ENCODE results near the gene GOLIM4. TPM values are rescaled to one million over a fixed set of nuclear protein-coding genes. Genes with fewer than 3 reads are reported as not detected.
A peak's percentile ranks its signal among the peaks of the same experiment; 100 is the strongest.

The GOLIM4 gene
- total and polyA plus RNA-seq, 2 of the 13 experiments (the other 11 are each of a cell fraction or from before 2014, with no cell fraction given): 10.9 to 47.7 TPM

- no peak for TF ChIP-seq ZNF318 (CRISPR knock-in tag; IDR thresholded peaks at IDR 0.05)
- TF ChIP-seq CREBL2 (CRISPR knock-in tag; IDR thresholded peaks at IDR 0.05; ENCODE audit: borderline replicate concordance): no peak; the same call in 1 of the 2 replicates
- TF ChIP-seq ZNF780A (CRISPR knock-in tag; IDR thresholded peaks at IDR 0.05): no peak
- no peak for TF ChIP-seq KLF13 (CRISPR knock-in tag; IDR thresholded peaks at IDR 0.05)
- no peak for TF ChIP-seq ZNF331 (CRISPR knock-in tag; IDR thresholded peaks at IDR 0.05)
- no peak for TF ChIP-seq HNF1A (IDR thresholded peaks at IDR 0.05; ENCODE audit: low read depth)
- peak; percentile 53; the same call in 1 of the 2 replicates for TF ChIP-seq HNF1A (CRISPR knock-in tag; IDR thresholded peaks at IDR 0.05; ENCODE audit: borderline replicate concordance)
- TF ChIP-seq ZNF260 (CRISPR knock-in tag; IDR thresholded peaks at IDR 0.05; ENCODE audit: borderline replicate concordance, low read depth): no peak
- TF ChIP-seq TFDP1 (CRISPR knock-in tag; IDR thresholded peaks at IDR 0.05; ENCODE audit: borderline replicate concordance): 0 out of 2 replicates have a peak, but pooled peaks have one; percentile 10
- no peak for TF ChIP-seq JUNB (CRISPR knock-in tag; IDR thresholded peaks at IDR 0.05; ENCODE audit: borderline replicate concordance)
- no peak for TF ChIP-seq KLF6 (CRISPR knock-in tag; IDR thresholded peaks at IDR 0.05)
- TF ChIP-seq ZBTB49 (CRISPR knock-in tag; IDR thresholded peaks at IDR 0.05; ENCODE audit: borderline replicate concordance): no peak
Observed at GRCh38 chr3:168094877-168095610, 680 bp downstream of the GOLIM4 start (continued).

All from HepG2 (cell line).